ENCODE results near the gene ZNF396.

ZNF396 gene

DNA sequence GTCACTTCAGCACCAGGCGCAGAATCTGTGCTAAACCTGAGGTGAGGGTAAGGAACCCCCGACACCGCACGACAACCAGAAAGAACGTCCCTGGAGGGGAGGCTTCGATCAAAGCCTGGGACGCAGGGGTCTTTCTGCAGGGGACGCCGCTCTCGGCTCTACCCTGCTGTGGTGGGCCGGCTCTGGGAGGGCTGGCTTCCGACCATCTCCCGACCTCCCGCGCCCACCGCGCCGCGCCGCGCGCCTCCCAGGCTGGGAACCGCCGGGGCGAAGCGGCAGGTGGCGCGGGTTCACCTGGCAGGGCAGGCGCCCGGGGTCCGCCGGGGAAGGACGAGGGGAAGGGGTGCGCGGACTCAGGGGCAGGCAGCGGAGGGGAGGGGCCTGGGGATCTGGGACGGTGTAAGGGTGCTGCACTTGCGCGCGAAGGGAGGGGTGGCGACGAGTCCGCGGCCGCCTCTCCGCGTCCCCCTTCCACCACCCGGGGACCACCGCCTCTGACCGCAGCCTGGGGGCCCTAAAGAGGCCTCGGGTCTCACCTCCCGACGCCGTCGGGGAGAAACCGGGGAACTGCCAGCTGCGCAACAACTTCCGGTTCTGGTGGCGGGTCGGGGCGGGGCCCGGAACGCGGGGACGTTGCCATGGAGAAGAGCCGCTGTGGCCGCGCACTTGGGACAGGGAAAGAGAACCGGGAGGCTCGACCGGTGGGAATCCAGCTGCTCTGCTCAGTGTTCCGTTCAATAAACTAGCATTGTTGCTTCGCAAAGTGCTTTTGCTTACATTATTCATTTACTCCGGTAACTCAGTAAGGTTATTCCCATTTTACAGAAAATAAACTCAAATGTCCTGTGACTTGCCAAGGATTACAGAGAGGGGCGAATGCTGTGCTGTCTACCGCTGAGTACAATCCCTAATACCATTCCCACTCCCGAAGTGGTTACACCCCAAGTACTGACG is at the start of gene ZNF396:
ZNF396 (minus strand) TSS at position 596 of the 954 bp plus-strand sequence. CDS start 3,045 bp downstream, outside the sequence.
- peak; percentile 84 for DNase-seq (ENCODE audit: low read depth, low spot score)

DNA sequence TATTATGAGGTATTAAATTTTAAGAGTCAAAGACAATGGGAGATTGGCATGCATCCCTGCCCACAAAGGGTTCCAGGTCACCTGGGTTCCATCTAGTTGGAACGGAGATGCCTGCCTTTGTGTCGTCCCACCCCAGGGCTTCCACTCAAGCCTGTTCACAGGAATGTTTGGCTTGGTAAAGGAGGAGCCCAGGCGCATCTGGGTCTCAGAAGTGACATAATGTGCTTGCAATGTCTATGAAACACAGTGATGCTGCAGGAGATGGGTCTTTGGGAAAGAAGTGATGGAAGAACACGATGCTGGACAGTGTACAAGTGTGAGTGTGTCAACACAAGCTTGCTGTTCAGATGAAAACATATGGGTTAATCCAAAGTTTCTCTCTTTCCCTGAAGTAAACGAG is 49.6 kb upstream of the ZNF396 start:
- no peak for DNase-seq (ENCODE audit: low read depth, low spot score)

DNA sequence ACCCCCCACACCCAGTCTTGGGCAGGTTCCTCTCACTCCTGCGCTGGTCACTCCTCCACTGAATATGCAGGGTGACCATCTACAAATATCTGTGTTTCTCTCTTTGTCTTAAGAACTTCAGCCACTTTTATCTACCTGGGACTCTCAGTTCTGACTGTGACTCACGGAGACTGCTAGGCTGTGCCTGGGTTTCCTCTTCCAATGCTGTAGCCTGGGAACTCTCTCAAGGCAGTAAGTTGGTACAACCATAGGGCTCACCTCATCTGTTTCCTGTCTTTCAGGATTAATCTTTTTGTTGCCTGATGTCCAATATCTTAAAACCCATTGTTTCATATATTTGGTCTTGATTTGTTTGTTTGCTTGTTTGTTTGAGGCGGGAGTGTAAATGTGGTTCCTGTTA is 47.2 kb upstream of the ZNF396 start:
- DNase-seq (ENCODE audit: low read depth, low spot score): no peak

DNA sequence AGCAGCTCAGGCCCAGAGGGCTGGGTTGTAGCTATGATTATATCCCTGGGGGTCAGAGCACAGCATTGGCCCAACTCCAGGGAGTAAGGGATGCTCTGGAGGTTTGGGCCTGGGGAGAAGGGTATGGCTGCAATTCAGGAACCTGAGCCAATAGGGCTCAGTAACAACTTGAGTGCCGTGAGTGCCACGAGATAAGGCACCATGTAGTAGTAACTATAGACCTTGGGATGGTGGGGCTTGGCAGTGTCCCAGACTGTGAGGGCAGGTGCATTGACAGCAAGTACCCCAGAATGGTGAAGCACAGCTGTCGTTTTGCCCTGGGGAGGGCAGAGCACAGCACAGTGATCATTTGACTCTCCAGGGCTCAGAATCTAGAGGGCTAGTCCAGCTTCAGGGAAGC is 45.1 kb upstream of the ZNF396 start:
- no peak for DNase-seq (ENCODE audit: low read depth, low spot score)

DNA sequence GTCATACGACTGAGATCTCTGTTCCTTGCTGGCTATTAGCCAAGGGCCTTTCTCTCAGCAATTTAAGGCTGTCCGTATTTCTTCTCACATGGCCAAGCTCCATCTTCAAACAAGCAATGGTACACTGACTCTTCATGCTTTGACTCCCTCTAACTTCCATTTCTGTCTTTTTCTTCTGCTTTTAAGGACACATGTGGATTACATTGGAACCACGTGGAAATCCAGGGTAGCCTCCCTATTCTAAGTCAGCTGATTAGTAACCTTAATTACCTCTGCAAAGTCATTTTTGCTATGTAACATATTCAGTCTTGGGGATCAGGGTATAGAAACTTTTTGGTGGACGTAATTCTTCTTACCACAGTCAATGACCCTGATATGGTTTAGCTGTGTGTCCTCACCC is 41.5 kb upstream of the ZNF396 start:
- DNase-seq (ENCODE audit: low read depth, low spot score): no peak

DNA sequence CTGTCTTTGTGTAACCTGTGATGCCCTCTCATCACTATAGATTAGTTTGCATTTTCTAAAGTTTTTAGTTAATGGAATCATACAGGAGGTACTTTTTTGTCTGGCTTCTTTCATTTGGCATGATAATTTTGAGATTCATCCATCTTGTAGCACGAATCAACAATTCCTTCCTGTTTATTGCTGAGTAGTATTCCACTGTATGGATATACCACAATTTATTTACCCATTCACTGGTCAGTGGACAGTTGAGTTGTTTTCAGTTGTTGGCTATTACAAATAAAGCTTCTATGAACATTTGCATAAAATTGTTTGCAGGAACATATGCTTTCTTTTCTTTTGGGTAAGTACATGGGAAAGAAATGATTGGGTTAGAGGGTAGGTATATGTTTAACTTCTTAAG is 40.1 kb upstream of the ZNF396 start:
- no peak for DNase-seq (ENCODE audit: low read depth, low spot score)

DNA sequence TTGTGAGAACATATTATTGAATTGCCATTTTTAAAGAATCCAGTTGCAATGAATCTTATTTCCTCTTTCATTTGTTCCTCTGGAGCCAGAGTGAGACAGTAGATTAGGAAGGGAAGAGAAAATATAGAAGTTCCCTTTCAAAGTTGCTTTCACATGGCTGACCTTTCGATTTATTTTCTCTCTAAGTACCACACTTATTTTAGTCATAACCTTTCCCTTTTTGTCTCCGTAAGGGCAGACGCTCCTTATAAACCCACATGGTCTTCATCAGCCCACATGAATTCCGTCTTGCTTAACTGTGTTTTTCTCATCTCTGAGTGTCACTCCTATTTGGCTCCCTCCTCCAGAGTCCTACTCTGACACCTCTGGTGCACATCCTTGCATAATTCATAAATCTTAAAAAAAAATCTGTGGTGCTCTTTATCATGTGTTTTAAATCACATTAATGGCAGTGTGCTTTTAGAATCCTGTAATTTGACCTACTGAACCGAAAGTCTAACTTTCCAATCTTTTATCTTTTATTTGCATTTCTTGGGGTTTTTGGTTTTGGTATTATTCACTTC is 38.5 kb upstream of the ZNF396 start:
- DNase-seq (ENCODE audit: low read depth, low spot score): no peak

DNA sequence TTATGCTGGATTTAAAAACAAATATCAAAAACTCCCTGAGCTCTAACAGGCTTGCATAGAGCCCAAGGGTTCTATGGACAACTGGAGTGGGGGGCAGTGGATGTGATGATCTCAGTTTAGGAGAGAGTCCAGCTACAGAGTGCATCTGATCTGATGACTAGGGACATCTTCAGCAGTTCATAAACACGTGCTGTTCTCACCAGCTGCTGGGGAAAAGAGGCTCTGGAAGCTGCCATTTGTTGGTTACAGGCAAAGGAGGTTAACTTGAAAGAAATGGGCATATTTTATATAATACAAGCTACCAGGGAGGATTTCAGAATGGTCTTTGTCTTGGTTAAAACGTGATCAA is 36.0 kb upstream of the ZNF396 start:
- DNase-seq (ENCODE audit: low read depth, low spot score): no peak

DNA sequence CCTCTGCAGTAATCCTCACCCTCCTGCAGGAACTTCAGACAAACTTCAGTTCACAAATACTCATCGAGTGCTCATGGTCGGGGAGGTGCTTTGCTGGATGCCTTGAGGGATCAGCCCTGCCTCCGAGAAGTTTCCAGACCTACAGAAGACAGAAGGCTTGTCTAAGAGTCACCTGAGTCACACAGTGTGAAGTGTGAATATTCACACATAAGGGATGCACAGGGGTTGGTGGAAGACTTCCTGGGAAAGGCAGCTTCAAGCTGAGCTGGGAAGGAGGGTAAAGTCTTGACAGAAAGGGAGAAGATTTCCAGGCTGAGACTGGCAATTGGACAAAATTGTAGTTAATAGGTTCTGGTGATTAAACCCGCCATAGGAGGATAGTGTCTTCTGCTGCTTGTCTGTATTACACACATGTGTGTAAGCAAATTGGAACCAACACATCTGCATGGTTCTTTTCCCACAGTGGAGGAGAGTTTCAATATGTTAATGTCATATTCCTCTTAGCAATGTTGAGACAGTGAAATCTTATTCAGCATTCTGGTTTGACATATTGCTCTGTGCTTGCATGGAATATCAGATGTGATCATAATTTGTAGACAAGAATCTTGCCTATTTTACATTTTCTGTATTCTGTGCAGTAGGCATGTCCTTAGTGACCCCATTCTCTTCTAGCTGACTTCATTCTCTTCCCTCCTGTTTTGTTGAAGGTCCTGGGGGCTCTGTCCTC is 34.7 kb upstream of the ZNF396 start:
- no peak for DNase-seq (ENCODE audit: low read depth, low spot score)

DNA sequence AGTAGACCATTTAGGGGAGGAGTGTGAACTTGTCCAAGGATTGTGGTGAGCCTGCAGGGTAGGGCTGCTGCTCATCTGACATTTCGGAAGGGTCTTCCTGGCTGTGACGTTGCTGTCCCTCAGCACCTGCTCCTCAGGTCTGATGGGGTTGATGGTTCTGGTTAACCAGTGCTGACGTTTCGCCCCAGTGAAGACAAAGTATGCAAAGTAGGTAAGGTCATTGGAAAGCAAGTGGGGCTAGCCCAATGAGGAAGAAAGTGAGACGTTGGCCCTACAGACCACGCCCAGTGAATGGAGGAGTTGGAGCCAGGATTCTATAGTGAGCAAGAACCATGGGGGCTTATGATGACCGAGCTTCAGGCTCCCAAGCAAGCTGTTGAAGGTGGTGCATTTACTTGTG is 33.4 kb upstream of the ZNF396 start:
- no peak for DNase-seq (ENCODE audit: low read depth, low spot score)

DNA sequence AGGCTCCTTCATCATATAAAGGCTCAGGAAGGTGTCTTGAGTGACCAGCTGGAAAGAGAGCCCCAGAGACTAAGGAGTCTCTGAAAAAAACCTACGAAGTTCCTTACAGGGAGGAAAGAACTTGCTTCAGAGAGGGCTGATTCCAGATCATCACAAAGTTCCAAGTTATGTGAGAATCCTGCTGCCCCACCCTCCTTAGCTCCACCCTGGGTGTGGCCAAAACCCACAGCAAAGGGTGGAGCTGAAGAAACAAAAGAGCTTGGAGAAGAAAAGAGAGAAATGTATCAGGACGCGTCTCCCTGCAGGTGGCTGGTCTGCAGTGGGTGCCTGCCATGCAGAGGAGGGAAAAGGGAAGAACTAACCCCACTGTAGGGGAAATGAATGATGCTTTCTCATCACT is 32.8 kb upstream of the ZNF396 start:
- DNase-seq (ENCODE audit: low read depth, low spot score): no peak

DNA sequence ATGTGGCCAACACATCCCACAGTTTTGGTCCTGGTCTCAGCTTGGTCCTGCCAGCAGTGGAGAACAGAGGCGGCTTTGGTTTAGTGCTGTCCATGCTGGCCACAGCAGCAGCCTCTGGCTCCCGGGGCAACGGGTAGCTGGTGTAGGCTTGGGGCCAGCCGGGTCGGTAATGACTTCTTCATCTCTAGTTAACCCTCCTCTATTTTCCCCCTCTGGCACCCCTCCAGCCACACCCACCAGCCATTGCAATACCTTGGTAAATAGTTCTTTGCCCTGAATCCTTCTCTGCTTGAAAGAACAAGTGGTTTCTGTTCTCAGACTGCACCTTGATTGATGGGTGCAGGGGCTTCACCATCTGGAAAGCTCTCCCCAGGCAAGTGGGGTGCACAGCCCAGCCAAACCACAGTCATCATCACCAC is 31.7 kb upstream of the ZNF396 start:
- no peak for DNase-seq (ENCODE audit: low read depth, low spot score)

DNA sequence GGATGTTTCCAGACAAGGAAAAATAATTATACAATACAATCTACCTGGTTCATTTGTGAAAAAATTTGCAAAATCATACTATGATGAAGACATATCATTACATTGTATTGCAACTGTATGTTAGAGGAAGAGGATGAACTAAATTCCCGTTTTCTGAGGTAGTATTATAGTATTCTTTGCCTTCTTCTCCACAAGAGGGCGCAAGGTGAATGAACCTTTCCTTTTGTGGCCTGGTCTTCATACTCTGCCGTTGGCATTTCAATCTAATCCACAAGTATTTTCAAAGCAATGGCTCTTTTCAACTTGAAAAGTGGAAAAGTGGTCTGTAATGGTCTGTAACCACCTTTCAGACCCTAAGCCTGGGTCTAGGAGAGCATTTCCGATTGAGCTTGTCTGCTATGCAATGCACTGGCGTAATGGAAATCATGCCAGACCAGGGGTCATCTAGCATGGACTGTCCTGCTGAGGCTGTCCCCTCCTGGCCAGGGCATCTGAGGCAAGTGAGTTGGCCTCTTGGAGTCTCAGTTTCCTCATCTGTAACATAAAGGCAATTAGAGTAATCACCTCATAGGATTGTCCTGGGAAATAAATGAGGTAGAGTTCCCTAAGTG is 30.8 kb upstream of the ZNF396 start:
- DNase-seq (ENCODE audit: low read depth, low spot score): peak; percentile 62

DNA sequence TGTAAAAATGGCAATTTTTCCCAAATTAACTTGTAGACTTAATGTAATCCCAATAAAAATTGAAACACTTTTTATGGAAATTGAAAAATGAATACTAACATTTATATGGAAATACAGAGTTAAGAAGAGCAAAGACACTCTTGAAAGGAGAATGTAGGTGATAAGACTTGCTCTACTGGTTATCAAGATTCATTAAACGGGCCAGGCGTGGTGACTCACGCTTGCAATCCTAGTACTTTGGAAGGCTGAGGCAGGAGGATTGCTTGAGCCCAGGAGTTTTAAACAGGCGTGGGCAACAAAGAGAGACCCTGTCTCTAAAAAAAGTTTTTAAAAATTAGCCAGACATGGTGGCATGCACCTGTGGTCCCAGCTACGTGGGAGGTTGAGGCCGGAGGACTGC is 29.5 kb upstream of the ZNF396 start:
- DNase-seq (ENCODE audit: low read depth, low spot score): peak; percentile 19

DNA sequence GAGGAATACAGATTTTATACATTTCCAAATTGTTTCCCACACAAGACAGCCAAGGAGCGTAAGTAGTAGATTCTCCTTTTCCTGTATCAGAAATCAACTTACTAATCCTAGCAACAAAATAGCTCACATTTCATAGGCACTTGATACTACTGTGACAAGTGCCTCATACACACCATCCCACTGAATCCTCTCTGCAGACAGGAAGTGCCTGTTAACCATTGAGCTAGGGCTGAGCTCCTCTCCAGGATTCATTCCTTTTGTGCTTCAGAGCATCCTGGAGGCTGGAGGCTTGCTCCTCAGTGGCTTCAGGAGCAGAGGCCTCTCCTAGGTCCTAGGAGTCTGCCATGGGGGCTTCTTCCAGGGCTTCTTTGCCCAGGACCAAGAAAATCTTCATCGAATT is 20.8 kb upstream of the ZNF396 start:
- no peak for DNase-seq (ENCODE audit: low read depth, low spot score)

DNA sequence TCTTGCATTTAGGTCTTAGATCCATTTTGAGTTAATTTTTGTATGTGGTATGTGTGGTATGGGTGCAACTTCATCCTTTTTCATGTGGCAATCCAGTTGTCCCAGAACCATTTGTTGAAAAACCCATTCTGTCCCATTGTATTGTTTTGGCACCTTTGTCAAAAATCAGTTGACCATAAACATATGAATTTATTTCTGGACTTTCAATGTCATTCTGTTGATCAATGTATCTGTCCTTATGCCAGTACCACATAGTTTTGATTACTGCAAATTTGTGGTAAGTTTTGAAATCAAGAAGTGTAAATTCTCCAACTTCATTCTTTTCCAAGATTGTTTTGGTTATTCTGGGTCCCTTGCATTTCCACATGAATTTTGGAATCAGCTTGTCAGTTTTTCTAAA is 16.6 kb upstream of the ZNF396 start:
- no peak for DNase-seq (ENCODE audit: low read depth, low spot score)

DNA sequence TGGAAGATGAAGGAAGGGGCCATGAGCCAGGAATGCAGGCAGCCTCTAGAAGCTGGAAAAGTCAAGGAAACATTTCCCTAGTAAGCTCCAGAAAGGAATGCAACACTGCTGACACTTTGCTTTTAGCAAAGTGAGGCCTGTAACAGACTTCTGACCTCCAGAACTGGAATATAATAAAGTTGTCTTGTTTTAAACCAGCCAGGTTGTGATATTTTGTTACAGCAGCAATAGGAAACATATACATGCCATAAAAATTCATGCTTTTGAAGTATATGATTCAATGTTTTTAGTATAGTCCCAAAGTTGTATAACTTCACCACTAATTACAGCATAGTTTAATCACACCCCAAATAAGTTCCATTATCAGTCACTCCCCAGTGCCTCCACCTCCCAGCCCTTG is 15.2 kb upstream of the ZNF396 start:
- no peak for DNase-seq (ENCODE audit: low read depth, low spot score)

DNA sequence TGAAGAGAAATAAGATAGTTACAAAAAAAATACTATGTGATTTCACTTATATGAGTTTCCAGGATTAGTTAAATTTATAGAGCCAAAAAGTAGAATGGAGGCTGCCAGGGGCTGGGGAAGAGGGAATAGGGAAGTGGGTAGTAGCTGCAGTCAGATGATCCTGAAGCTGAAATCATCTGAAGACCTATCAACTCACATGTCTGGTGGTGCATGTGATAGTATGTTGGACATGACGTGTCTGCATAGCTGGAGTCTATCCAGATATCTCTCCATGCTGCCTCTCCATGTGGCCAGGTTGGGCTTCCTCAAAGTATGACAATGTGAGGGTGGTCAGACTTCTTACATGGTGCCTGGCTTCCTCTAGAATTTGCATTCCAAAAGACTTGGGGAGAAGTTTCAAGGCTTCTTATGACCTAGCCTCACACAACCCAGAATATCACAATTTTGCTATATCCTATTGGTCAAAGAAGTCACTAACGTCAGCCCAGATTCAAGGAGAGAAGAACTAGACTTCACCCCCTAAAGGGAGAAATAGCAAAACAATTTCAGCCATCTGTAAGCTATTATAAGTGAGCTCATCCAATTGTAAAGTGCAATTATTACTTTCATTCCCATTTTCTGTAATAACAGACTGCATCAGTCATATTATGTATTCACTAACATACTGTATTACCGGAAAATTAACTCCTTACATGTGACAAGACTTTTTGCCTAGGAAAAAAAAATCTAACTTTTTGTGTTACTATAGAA is 14.0 kb upstream of the ZNF396 start:
- no peak for DNase-seq (ENCODE audit: low read depth, low spot score)

DNA sequence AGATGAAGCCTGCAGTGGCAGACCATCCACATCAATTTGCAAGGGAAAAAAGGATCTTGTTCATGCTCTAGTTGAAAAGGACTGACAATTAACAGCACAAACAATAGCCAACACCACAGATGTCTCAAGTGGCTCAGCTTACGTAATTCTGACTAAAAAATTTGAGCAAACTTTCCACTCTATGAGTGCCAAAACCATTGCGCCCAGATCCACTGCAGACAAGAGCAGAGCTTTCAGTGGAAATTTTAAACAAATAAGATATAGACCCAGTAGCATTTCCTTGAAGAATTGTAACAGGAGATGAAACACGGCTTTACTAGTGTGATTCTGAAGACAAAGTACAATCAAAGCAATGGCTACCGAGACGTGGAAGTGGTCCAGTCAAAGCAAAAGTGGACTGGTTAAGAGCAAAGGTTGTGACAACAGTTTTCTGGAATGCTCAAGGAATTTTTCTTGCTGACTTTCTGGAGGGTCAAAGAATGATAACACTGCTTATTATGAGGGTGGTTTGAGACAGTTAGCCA is 12.0 kb upstream of the ZNF396 start:
- no peak for DNase-seq (ENCODE audit: low read depth, low spot score)

DNA sequence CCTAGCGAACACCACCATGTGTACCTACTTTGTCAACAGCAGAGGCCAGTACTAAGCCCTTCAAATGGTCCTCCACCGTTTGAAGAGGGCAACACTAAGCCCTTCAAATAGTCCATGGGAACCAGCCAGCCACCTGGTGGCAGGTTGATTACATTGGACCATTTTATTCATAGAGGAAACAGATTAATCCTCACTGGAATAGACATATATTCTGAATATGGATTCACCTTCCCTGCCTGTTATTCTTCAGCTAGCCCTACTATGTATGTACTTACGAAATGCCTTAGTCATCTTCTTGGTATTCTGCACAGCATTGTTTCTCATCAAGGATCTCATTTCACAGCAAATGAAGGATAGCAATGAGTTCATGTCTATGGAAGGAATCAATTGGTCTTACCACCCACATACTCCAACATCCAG is 10.0 kb upstream of the ZNF396 start:
- DNase-seq (ENCODE audit: low read depth, low spot score): no peak

DNA sequence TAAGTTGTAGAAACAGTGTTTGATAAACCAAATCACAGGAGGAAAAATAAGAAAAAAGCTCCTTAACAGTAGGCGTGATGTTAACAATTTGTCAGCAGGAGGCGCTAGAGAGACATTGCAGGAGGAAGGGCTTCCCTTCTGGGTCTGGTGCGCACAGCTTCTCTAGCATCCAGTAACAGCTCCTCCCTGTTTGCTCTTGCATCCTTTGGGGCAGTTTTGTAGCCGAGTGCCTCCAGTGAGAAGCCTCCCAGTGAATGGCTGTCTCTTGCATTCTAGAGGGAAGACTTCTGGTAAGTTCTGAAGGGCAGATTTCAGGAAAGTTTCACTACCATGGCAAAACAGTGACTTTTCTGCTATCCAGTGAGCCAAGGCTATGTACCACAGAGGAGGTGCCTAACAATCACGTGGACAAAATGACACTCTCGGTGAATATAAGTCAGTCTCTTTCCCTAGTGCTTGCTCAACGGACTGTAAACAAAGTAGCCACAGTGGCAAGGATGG is 9.5 kb upstream of the ZNF396 start:
- peak; percentile 75 for DNase-seq (ENCODE audit: low read depth, low spot score)

Data from ELF-1 (cell line).